Testis (tissue), 3 donors: Measurements from ENCODE around the gene CDH23. TPM values are rescaled to one million over a fixed set of nuclear protein-coding genes. Genes with fewer than 3 reads are reported as not detected.

ENCODE experiments used
- DNase-seq: peaks from one replicate; pipeline ENCODE4 v3.0.0-alpha.2; 2019
- H3K27ac ChIP-seq, 2 donors: fragments of 200-600 bp; sonication (generic); one replicate each; pipeline ENCODE4 v1.5.1; 2019
- H3K27me3 ChIP-seq: fragments of 200-600 bp; sonication (generic); one replicate; pipeline ENCODE4 v1.5.1; 2019
- H3K36me3 ChIP-seq: fragments of 200-600 bp; sonication (generic); one replicate; pipeline ENCODE4 v1.5.1; 2017; ENCODE audit warnings: low read depth; ENCODE audit errors: missing control alignments
- H3K4me1 ChIP-seq: fragments of 200-600 bp; sonication (generic); one replicate; pipeline ENCODE4 v1.5.1; 2019
- H3K4me3 ChIP-seq, 2 donors: fragments of 200-600 bp; sonication (generic); one replicate each; pipeline ENCODE4 v1.5.1; 2017 to 2019
- H3K9me3 ChIP-seq: fragments of 200-600 bp; sonication (generic); one replicate; pipeline ENCODE4 v1.5.1; 2017
- POLR2A ChIP-seq: fragments of 450-650 bp; IDR thresholded peaks from one replicate; pipeline ENCODE4 v1.6.1; 2017; ENCODE audit warnings: antibody characterized with exemption, mild to moderate bottlenecking, moderate library complexity
- WGBS, 2 donors: methylation state at CpG; one replicate each; pipeline ENCODE4 v1.1.5; 2018; 5-methylcytosine and 5-hydroxymethylcytosine counted together
- intact Hi-C: fragments of 100-400 bp; cut with DNase I; formaldehyde crosslinking; loops from one replicate; pipeline ENCODE4 v1.15.1; 2023; ENCODE audit warnings: low total_unique reads
- polyA plus RNA-seq: library from polyadenylated mRNA; stranded (reverse); fragments of 350-450 nt; fragmentation: Illumina TruSeq; extraction: RNeasy Lipid Tissue Mini Kit (QIAGEN cat#74804); gene quantifications from one replicate; pipeline ENCODE4 v1.2.3, GENCODE V29; 2014; ENCODE audit warnings: low read depth, low replicate concordance; ENCODE audit not compliant: insufficient read depth
- total RNA-seq, 2 donors: library from RNA; depleted of rRNA; stranded (reverse); fragments of >200 nt; gene quantifications; one replicate each; pipeline ENCODE4 v1.2.3, GENCODE V29; 2016
- TF ChIP-seq, protein P1 (sequence below), 3 experiments: fragments of 450-650 bp in 2 of 3; fragments of 200-600 bp in 1 of 3; sonication (generic) in 1 of 3; IDR thresholded peaks; one replicate each; pipeline ENCODE4 v1.5.1; 2016 to 2019; ENCODE audit warnings: antibody characterized with exemption in 3 of 3, mild to moderate bottlenecking in 2 of 3, moderate library complexity in 1 of 3

Gene CDH23
- total and polyA plus RNA-seq, 3 donors from 2014 or later: 29.8 to 125 (median 81.7) TPM

DNA sequence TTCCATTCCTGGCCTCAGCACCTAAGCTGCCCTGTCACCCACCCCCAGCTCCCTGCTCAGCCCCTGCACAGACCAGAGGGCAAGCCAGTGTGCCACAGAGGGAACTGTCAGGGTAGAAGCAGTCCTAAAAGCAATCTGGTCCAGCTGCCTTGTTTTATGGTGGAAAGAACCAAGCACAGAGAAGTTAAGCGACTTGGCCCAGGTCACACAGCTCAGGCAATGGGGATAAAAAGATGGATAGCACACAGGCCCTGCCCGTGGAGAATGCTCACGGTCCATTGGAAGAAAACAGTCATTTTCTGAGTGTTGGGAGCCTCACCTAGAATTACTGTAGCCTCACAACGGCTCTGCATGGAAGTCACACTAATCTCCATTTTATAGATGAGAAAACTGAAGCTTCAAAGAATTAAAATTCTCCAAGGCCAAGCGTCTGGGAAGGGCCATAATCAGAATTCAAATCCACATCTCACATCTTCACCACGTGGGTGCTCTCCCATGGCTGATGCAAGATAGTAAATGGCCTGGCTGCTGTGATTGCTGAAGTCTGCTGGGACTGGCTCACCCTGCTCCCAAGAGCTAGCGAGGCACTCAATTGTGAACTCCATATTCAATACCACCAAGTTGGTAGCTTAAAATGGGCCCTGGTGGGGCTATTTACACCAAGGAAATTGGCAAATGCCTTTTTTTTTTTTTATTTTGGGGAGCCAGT is 296.0 kb downstream of the CDH23 start:
- WGBS, 2 donors: 79 to 82% methylated on average over 7 of the region's 7 CpGs
- no peaks in the 10 kb centered on the region for H3K27me3 ChIP-seq
- H3K27ac ChIP-seq: no peak overlapping the region
- no peak overlapping the region for H3K4me3 ChIP-seq
- TF ChIP-seq, protein P1, sequence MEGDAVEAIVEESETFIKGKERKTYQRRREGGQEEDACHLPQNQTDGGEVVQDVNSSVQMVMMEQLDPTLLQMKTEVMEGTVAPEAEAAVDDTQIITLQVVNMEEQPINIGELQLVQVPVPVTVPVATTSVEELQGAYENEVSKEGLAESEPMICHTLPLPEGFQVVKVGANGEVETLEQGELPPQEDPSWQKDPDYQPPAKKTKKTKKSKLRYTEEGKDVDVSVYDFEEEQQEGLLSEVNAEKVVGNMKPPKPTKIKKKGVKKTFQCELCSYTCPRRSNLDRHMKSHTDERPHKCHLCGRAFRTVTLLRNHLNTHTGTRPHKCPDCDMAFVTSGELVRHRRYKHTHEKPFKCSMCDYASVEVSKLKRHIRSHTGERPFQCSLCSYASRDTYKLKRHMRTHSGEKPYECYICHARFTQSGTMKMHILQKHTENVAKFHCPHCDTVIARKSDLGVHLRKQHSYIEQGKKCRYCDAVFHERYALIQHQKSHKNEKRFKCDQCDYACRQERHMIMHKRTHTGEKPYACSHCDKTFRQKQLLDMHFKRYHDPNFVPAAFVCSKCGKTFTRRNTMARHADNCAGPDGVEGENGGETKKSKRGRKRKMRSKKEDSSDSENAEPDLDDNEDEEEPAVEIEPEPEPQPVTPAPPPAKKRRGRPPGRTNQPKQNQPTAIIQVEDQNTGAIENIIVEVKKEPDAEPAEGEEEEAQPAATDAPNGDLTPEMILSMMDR (IDR thresholded peaks at IDR 0.05): no peak
- TF ChIP-seq POLR2A: no peak
- DNase-seq: no peak
- no peaks in the 10 kb centered on the region for H3K36me3 ChIP-seq
- intact Hi-C loops: no loop called here
- no peaks in the 10 kb centered on the region for H3K9me3 ChIP-seq
- no peaks in the 10 kb centered on the region for H3K4me1 ChIP-seq

DNA sequence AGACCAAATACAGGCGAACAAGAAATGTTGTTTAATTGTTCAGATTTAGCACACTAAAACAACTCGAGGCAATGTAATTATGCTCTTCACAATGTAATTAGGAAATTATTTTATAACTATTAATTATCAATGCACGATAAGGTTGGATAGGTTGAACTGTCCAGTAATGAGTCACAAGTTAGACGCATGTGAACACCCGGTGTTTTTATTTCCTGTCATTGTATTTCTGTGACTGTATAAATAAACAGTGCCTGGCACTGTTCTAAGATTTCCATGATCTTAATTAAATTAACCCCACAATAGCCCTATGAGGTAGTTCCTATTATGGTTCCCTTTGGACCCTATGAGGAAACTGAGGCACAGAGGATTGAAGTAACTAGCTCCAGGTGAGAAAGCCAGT is 296.7 kb downstream of the CDH23 start:
- 83 to 84% methylated on average over 5 of the region's 5 CpGs for WGBS, 2 donors
- Histone ChIP-seq H3K4me1 (no peaks in the 10 kb centered on the region), H3K27ac (no peak overlapping the region), H3K9me3 (no peaks in the 10 kb centered on the region), H3K27me3 (no peaks in the 10 kb centered on the region), H3K4me3 (no peak overlapping the region), H3K36me3 (no peaks in the 10 kb centered on the region)
- intact Hi-C loops: no loop called here
- TF ChIP-seq POLR2A: no peak
- TF ChIP-seq, protein P1 (IDR thresholded peaks at IDR 0.05): no peak
- no peak for DNase-seq

GRCh38 chr10:71694039-71694501 is 297.4 kb downstream of the CDH23 start:
- intact Hi-C loops: no loop called here
- no peak overlapping the region for H3K4me3 ChIP-seq
- TF ChIP-seq POLR2A: no peak
- TF ChIP-seq, protein P1 (IDR thresholded peaks at IDR 0.05): no peak
- WGBS, 2 donors: 88 to 90% methylated on average over 18 of the region's 18 CpGs
- no peak overlapping the region for H3K27ac ChIP-seq
- no peaks in the 10 kb centered on the region for H3K9me3 ChIP-seq
- no peaks in the 10 kb centered on the region for H3K36me3 ChIP-seq
- H3K27me3 ChIP-seq: no peaks in the 10 kb centered on the region
- no peaks in the 10 kb centered on the region for H3K4me1 ChIP-seq
- DNase-seq: no peak

GRCh38 chr10:71694567-71694968 is 297.8 kb downstream of the CDH23 start:
- no peaks in the 10 kb centered on the region for H3K4me1 ChIP-seq
- H3K4me3 ChIP-seq: no peak overlapping the region
- H3K27ac ChIP-seq: no peak overlapping the region
- WGBS, 2 donors: 74 to 75% methylated on average over 10 of the region's 10 CpGs
- TF ChIP-seq, protein P1 (IDR thresholded peaks at IDR 0.05): no peak
- TF ChIP-seq POLR2A: no peak
- no peaks in the 10 kb centered on the region for H3K9me3 ChIP-seq
- intact Hi-C loops: no loop called here
- DNase-seq: peak; percentile 41
- H3K36me3 ChIP-seq: no peaks in the 10 kb centered on the region
- H3K27me3 ChIP-seq: no peaks in the 10 kb centered on the region
